GM12878 (cell line): ENCODE results near the gene DNAJC11. TPM values are rescaled to one million over a fixed set of nuclear protein-coding genes. Genes with fewer than 3 reads are reported as not detected.

ENCODE experiments used
- BCL11A ChIP-seq: IDR thresholded peaks from 2 replicates; pipeline ENCODE4 v1.6.1; 2011; ENCODE audit warnings: low read depth, low read length
- DPF2 ChIP-seq: fragments of 450-650 bp; IDR thresholded peaks from 2 replicates; pipeline ENCODE4 v1.6.1; 2017; ENCODE audit warnings: mild to moderate bottlenecking
- EGR1 ChIP-seq, 2 experiments: IDR thresholded peaks; 1 replicate in 1 of 2; 2 replicates in 1 of 2; pipeline ENCODE4 v1.6.1; 2011 to 2012; ENCODE audit warnings: low read depth in 2 of 2, low read length in 2 of 2, borderline replicate concordance in 1 of 2, mild to moderate bottlenecking in 1 of 2, moderate library complexity in 1 of 2
- HDGF ChIP-seq: fragments of 450-650 bp; IDR thresholded peaks from 2 replicates; pipeline ENCODE4 v1.6.1; 2016; ENCODE audit warnings: antibody characterized with exemption
- IKZF1 ChIP-seq: fragments of 450-650 bp; conservative IDR thresholded peaks from 2 replicates; pipeline ENCODE4 v1.6.1; 2017; ENCODE audit warnings: antibody characterized with exemption, mild to moderate bottlenecking
- LARP7 ChIP-seq: fragments of 450-650 bp; IDR thresholded peaks from 2 replicates; pipeline ENCODE4 v1.6.1; 2017; ENCODE audit warnings: mild to moderate bottlenecking
- MYB ChIP-seq: fragments of 150-350 bp; IDR thresholded peaks from 2 replicates; pipeline ENCODE4 v1.6.1; 2014; ENCODE audit warnings: mild to moderate bottlenecking, low read depth, low read length, borderline replicate concordance
- MYC ChIP-seq: IDR thresholded peaks from 2 replicates; pipeline ENCODE4 v1.6.1; 2011; ENCODE audit warnings: mild to moderate bottlenecking, low read length, moderate library complexity, inconsistent platforms; ENCODE audit not compliant: insufficient read depth, insufficient replicate concordance, insufficient read length, severe bottlenecking
- RB1 ChIP-seq: fragments of 450-650 bp; formaldehyde crosslinking; IDR thresholded peaks from 2 replicates; pipeline ENCODE4 v1.6.1; 2017; ENCODE audit warnings: mild to moderate bottlenecking, borderline replicate concordance
- RELA ChIP-seq: fragments of 450-650 bp; IDR thresholded peaks from 2 replicates; pipeline ENCODE4 v1.8.0; 2014; ENCODE audit warnings: borderline replicate concordance; ENCODE audit not compliant: partially characterized antibody
- RFX5 ChIP-seq: IDR thresholded peaks from 2 replicates; pipeline ENCODE4 v1.6.1; 2011; ENCODE audit warnings: low read depth, low read length, improper control_type of control experiment
- SIX5 ChIP-seq: IDR thresholded peaks from 2 replicates; pipeline ENCODE4 v1.6.1; 2011; ENCODE audit warnings: mild to moderate bottlenecking, low read depth, low read length, moderate library complexity; ENCODE audit not compliant: severe bottlenecking
- STAT3 ChIP-seq: IDR thresholded peaks from 2 replicates; pipeline ENCODE4 v1.6.1; 2011; ENCODE audit warnings: low read depth, low read length, improper control_type of control experiment
- TBL1XR1 ChIP-seq: IDR thresholded peaks from 2 replicates; pipeline ENCODE4 v1.6.1; 2012; ENCODE audit warnings: low read depth, low read length, improper control_type of control experiment
- TCF3 ChIP-seq: IDR thresholded peaks from 2 replicates; pipeline ENCODE4 v1.6.1; 2012; ENCODE audit warnings: low read depth, mild to moderate bottlenecking, low read length, borderline replicate concordance; ENCODE audit not compliant: insufficient read depth
- WRNIP1 ChIP-seq: IDR thresholded peaks from 2 replicates; pipeline ENCODE4 v1.6.1; 2011; ENCODE audit warnings: low read depth, low read length, improper control_type of control experiment, borderline replicate concordance
- YY1 ChIP-seq: IDR thresholded peaks from 2 replicates; pipeline ENCODE4 v1.6.1; 2011; ENCODE audit warnings: low read depth, mild to moderate bottlenecking, low read length
- ZNF217 ChIP-seq: fragments of 450-650 bp; IDR thresholded peaks from 2 replicates; pipeline ENCODE4 v1.6.1; 2017; ENCODE audit warnings: antibody characterized with exemption, mild to moderate bottlenecking
- ZNF24 ChIP-seq: fragments of 450-650 bp; IDR thresholded peaks from 2 replicates; pipeline ENCODE4 v1.6.1; 2017; ENCODE audit warnings: antibody characterized with exemption, mild to moderate bottlenecking
- ZSCAN29 ChIP-seq: fragments of 450-650 bp; IDR thresholded peaks from 2 replicates; pipeline ENCODE4 v1.6.1; 2017; ENCODE audit warnings: mild to moderate bottlenecking, moderate library complexity
- polyA plus RNA-seq, 11 experiments: library from polyadenylated mRNA; depleted of rRNA in 4 of 11; unstranded in 6 of 11; stranded (reverse) in 5 of 11; fragments of >200 nt; fragmentation: Nextera tagmentation in 4 of 11; fragmentation: Illumina TruSeq in 1 of 11; extraction: Ambion mirVana in 4 of 11; extraction: Trizol in 1 of 11; gene quantifications; 1 replicate in 1 of 11; 2 replicates in 10 of 11; pipeline versions ENCODE4 v1.2.1 to v1.2.3, GENCODE V29; 2011 to 2016; ENCODE audit warnings: inconsistent platforms in 2 of 11, missing spikeins in 2 of 11, low read depth in 1 of 11
- total RNA-seq, 4 experiments: library from RNA; depleted of rRNA in 3 of 4; stranded (reverse); fragments of >200 nt in 3 of 4; fragmentation: Illumina TruSeq in 1 of 4; extraction: Trizol in 1 of 4; gene quantifications; 2 replicates each; pipeline versions ENCODE4 v1.2.1 to v1.2.3, GENCODE V29; 2013 to 2021
- TF ChIP-seq, protein P1 (sequence below): IDR thresholded peaks from 2 replicates; pipeline ENCODE4 v1.6.1; 2012; ENCODE audit warnings: low read length, inconsistent platforms
- TF ChIP-seq, protein P2 (sequence below): fragments of 450-650 bp; IDR thresholded peaks from 2 replicates; pipeline ENCODE4 v1.6.1; 2017; ENCODE audit warnings: mild to moderate bottlenecking, low read depth, inconsistent platforms; ENCODE audit not compliant: poor library complexity, severe bottlenecking
- TF ChIP-seq, protein P3 (sequence below): IDR thresholded peaks from 2 replicates; pipeline ENCODE4 v1.6.1; 2011; ENCODE audit warnings: mild to moderate bottlenecking, low read depth, low read length, moderate library complexity; ENCODE audit not compliant: insufficient replicate concordance
- TF ChIP-seq, protein P4 (sequence below), 3 experiments: IDR thresholded peaks in 2 of 3; conservative IDR thresholded peaks in 1 of 3; 2 replicates each; pipeline ENCODE4 v1.5.1; 2011; ENCODE audit warnings: low read depth in 3 of 3, low read length in 3 of 3, mild to moderate bottlenecking in 3 of 3, control low read depth in 2 of 3, moderate library complexity in 2 of 3, inconsistent platforms in 1 of 3, mixed read lengths in 1 of 3; ENCODE audit not compliant: control insufficient read depth in 2 of 3, insufficient read depth in 1 of 3; ENCODE audit errors: extremely low read depth in 1 of 3

Gene DNAJC11
- total and polyA plus RNA-seq, 10 of the 15 experiments (the other 5 are each of a cell fraction or from before 2014, with no cell fraction given) = 5.0 to 58.8 (median 39.5) TPM

DNA sequence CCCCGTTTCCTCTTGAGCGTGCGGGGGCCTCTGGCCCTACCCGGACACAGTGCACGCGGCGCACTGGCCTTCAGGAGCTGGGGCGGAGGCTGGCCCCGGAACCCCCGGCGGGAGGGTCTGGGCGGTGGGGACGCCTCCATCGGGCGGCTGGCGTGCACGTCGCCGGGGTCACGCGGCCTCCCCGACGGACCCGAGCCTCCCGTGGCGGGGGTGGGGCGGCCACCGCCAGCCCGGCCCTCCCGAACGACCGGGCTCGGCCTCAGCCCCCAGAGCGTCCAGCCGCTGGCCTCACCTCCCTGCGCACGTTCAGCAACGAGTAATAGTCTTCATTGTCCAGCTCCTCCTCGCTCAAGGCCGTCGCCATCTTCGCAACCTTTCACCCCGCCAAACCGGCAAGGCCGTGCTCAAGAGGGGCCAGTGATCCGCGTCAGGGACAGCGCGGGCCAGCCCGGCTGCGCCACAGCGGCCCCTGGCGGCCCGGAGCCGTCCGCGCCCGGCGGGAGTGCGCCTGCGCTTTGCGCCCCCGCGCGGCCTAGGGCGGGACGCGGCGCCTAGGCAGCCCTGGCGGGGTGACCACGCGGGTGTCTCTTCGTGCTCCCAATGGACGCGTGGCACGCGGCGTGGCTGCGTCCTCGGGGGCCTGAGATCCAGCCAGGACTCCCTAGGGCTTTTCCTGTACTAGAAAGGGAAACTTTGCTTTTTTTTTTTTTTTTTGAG lies at the start of gene DNAJC11 (continued):
- TF ChIP-seq TBL1XR1 (peak; percentile 79; the same call in 1 of the 2 replicates), WRNIP1 (no peak), HDGF (no peak), ZNF217 (peak; percentile 79; the same call in 1 of the 2 replicates), EGR1 (IDR thresholded peaks at IDR 0.05; ENCODE audit: borderline replicate concordance in 1 of 2, low read depth in 2 of 2, low read length in 2 of 2) (peak; percentile 85 to 99), DPF2 (peak; percentile 71; the same call in 1 of the 2 replicates), ZNF24 (0 out of 2 replicates have a peak, but pooled peaks have one; percentile 64), YY1 (peak; percentile 99), TCF3 (peak; percentile 74; the same call in 1 of the 2 replicates), MYC (peak; percentile 87), BCL11A (no peak), MYB (peak; percentile 75; the same call in 1 of the 2 replicates), ZSCAN29 (peak; percentile 76; the same call in 1 of the 2 replicates), SIX5 (peak; percentile 60), LARP7 (peak; percentile 96), STAT3 (no peak), RFX5 (no peak), IKZF1 (peak; percentile 98), RELA (peak; percentile 91), RB1 (peak; percentile 96; the same call in 1 of the 2 replicates)
- TF ChIP-seq, protein P1, sequence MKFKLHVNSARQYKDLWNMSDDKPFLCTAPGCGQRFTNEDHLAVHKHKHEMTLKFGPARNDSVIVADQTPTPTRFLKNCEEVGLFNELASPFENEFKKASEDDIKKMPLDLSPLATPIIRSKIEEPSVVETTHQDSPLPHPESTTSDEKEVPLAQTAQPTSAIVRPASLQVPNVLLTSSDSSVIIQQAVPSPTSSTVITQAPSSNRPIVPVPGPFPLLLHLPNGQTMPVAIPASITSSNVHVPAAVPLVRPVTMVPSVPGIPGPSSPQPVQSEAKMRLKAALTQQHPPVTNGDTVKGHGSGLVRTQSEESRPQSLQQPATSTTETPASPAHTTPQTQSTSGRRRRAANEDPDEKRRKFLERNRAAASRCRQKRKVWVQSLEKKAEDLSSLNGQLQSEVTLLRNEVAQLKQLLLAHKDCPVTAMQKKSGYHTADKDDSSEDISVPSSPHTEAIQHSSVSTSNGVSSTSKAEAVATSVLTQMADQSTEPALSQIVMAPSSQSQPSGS = no peak
- TF ChIP-seq, protein P2, sequence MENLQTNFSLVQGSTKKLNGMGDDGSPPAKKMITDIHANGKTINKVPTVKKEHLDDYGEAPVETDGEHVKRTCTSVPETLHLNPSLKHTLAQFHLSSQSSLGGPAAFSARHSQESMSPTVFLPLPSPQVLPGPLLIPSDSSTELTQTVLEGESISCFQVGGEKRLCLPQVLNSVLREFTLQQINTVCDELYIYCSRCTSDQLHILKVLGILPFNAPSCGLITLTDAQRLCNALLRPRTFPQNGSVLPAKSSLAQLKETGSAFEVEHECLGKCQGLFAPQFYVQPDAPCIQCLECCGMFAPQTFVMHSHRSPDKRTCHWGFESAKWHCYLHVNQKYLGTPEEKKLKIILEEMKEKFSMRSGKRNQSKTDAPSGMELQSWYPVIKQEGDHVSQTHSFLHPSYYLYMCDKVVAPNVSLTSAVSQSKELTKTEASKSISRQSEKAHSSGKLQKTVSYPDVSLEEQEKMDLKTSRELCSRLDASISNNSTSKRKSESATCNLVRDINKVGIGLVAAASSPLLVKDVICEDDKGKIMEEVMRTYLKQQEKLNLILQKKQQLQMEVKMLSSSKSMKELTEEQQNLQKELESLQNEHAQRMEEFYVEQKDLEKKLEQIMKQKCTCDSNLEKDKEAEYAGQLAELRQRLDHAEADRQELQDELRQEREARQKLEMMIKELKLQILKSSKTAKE = no peak
- TF ChIP-seq, protein P3, sequence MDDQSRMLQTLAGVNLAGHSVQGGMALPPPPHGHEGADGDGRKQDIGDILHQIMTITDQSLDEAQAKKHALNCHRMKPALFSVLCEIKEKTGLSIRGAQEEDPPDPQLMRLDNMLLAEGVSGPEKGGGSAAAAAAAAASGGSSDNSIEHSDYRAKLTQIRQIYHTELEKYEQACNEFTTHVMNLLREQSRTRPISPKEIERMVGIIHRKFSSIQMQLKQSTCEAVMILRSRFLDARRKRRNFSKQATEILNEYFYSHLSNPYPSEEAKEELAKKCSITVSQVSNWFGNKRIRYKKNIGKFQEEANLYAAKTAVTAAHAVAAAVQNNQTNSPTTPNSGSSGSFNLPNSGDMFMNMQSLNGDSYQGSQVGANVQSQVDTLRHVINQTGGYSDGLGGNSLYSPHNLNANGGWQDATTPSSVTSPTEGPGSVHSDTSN = peak; percentile 39
- TF ChIP-seq, protein P4, sequence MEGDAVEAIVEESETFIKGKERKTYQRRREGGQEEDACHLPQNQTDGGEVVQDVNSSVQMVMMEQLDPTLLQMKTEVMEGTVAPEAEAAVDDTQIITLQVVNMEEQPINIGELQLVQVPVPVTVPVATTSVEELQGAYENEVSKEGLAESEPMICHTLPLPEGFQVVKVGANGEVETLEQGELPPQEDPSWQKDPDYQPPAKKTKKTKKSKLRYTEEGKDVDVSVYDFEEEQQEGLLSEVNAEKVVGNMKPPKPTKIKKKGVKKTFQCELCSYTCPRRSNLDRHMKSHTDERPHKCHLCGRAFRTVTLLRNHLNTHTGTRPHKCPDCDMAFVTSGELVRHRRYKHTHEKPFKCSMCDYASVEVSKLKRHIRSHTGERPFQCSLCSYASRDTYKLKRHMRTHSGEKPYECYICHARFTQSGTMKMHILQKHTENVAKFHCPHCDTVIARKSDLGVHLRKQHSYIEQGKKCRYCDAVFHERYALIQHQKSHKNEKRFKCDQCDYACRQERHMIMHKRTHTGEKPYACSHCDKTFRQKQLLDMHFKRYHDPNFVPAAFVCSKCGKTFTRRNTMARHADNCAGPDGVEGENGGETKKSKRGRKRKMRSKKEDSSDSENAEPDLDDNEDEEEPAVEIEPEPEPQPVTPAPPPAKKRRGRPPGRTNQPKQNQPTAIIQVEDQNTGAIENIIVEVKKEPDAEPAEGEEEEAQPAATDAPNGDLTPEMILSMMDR (IDR thresholded peaks at IDR 0.05 in 2 of 3, conservative IDR thresholded peaks at IDR 0.05 in 1 of 3; ENCODE audit: control insufficient read depth in 2 of 3, extremely low read depth in 1 of 3, insufficient read depth in 1 of 3, low read depth in 3 of 3, low read length in 3 of 3) = peak; percentile 66 to 97 (median 95); a peak in 5 of 6 replicates
